Endodermal cell (in vitro differentiated cells): Measurements from ENCODE around the gene WSB1. TPM values are rescaled to one million over a fixed set of nuclear protein-coding genes. Genes with fewer than 3 reads are reported as not detected.

Experiments used
- DNase-seq: peaks from one replicate; pipeline ENCODE4 v3.0.0-alpha.2; 2017
- H3K27ac ChIP-seq: 2 replicates; pipeline ENCODE4 v1.5.1; 2013; ENCODE audit warnings: mild to moderate bottlenecking, low read depth, low read length, moderate library complexity
- H3K27me3 ChIP-seq: 2 replicates; pipeline ENCODE4 v1.6.1; 2013; ENCODE audit warnings: mild to moderate bottlenecking, low read length, moderate library complexity; ENCODE audit not compliant: insufficient read depth, control insufficient read depth, poor library complexity, severe bottlenecking
- H3K36me3 ChIP-seq: 2 replicates; pipeline ENCODE4 v1.7.0; 2013; ENCODE audit warnings: mild to moderate bottlenecking, low read length, moderate library complexity; ENCODE audit not compliant: control insufficient read depth, insufficient read depth
- H3K4me1 ChIP-seq: one replicate; pipeline ENCODE4 v1.7.0; 2013; ENCODE audit warnings: low read length; ENCODE audit not compliant: control insufficient read depth, insufficient read depth
- H3K4me3 ChIP-seq: 2 replicates; pipeline ENCODE4 v1.5.1; 2013; ENCODE audit warnings: mild to moderate bottlenecking, low read length, moderate library complexity
- H3K9ac ChIP-seq: 2 replicates; pipeline ENCODE4 v1.6.1; 2013; ENCODE audit warnings: mild to moderate bottlenecking, low read length, moderate library complexity; ENCODE audit not compliant: poor library complexity, severe bottlenecking; ENCODE audit errors: extremely low read depth
- H3K9me3 ChIP-seq: 2 replicates; pipeline ENCODE4 v1.6.1; 2013; ENCODE audit warnings: mild to moderate bottlenecking, low read length, moderate library complexity; ENCODE audit not compliant: control insufficient read depth
- H3K27ac Mint-ChIP-seq: 2 replicates; pipeline ENCODE4 v1.8.0; 2020; ENCODE audit warnings: mixed read lengths
- H3K27me3 Mint-ChIP-seq: 2 replicates; pipeline ENCODE4 v1.8.0; 2021; ENCODE audit warnings: mild to moderate bottlenecking, mixed read lengths; ENCODE audit not compliant: insufficient read depth
- H3K36me3 Mint-ChIP-seq: 2 replicates; pipeline ENCODE4 v1.8.0; 2020; ENCODE audit warnings: low read depth, mixed read lengths
- H3K4me1 Mint-ChIP-seq: 2 replicates; pipeline ENCODE4 v1.8.0; 2020; ENCODE audit warnings: mixed read lengths
- H3K4me3 Mint-ChIP-seq: 2 replicates; pipeline ENCODE4 v1.8.0; 2020; ENCODE audit warnings: mild to moderate bottlenecking, moderate library complexity, mixed read lengths
- H3K9me3 Mint-ChIP-seq: 2 replicates; pipeline ENCODE4 v1.8.0; 2020; ENCODE audit warnings: mild to moderate bottlenecking, mixed read lengths
- WGBS, 2 experiments: methylation state at CpG; one replicate each; pipeline versions ENCODE4 v1.1.5 to v1.1.7; 2013; ENCODE audit warnings: missing lambda C conversion rate in 2 of 2, mixed read lengths in 1 of 2; ENCODE audit not compliant: insufficient coverage in 1 of 2, insufficient read length in 1 of 2; 5-methylcytosine and 5-hydroxymethylcytosine counted together
- total RNA-seq, 2 donors: library from RNA; stranded (reverse); fragmentation: NEBNext Ultra II Directional in 1 of 2; extraction: Animal tissue kit (Norgen Biotek cat#: 25700) in 1 of 2; gene quantifications; 2 replicates in 1 of 2; 3 replicates in 1 of 2; pipeline ENCODE4 v1.2.1, GENCODE V29; 2021
- TF ChIP-seq, protein P1 (sequence below): fragments of 200-600 bp; sonication (generic); conservative IDR thresholded peaks from 2 replicates; pipeline ENCODE4 v1.5.0; 2021; ENCODE audit warnings: antibody characterized with exemption, mild to moderate bottlenecking

The WSB1 gene
- total RNA-seq, 2 donors from 2014 or later = 236 to 270 TPM

DNA sequence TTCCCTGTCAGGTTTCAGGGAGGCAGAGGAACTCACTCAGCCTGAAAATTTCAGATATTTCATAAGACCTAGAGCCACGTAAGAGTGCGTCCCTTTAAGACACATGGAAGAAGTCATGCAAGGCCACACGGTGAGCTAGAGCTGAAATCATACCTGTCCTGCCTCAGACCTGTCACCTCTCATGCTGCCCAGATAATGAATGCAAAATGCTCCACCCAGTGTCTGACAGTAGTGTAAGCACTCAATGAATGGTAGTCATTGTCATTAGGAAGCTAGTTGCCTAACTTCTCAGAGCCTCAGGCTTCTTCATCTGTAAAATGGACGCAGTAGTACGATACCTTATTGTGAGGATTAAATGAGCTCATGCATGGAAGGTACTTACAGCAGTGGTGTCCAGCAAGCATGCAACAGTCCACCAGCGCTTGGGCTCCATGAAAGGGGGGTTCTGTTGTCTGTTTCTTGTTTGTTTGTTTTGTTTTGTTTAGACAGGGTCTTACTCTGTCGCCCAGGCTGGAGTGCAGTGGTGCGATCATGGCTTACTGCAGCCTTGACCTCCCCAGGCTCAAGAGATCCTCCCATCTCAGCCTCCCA, 60.7 kb downstream of the WSB1 start:
- H3K27ac Mint-ChIP-seq = no peak overlapping the region
- Histone ChIP-seq H3K9ac (no peak overlapping the region), H3K4me3 (no peak overlapping the region), H3K9me3 (no peaks in the 10 kb centered on the region), H3K4me1 (no peaks in the 10 kb centered on the region), H3K27me3 (no peaks in the 10 kb centered on the region), H3K27ac (no peak overlapping the region), H3K36me3 (no peaks in the 10 kb centered on the region)
- H3K9me3 Mint-ChIP-seq = no peaks in the 10 kb centered on the region
- H3K4me1 Mint-ChIP-seq = peaks cover 6% of the 10 kb centered on the region
- WGBS, 2 experiments = 94 to 95% methylated on average over 8 of the region's 8 CpGs
- peaks cover 16% of the 10 kb centered on the region for H3K36me3 Mint-ChIP-seq
- DNase-seq = no peak
- peak overlapping the region; percentile 81 for H3K4me3 Mint-ChIP-seq
- TF ChIP-seq, protein P1, sequence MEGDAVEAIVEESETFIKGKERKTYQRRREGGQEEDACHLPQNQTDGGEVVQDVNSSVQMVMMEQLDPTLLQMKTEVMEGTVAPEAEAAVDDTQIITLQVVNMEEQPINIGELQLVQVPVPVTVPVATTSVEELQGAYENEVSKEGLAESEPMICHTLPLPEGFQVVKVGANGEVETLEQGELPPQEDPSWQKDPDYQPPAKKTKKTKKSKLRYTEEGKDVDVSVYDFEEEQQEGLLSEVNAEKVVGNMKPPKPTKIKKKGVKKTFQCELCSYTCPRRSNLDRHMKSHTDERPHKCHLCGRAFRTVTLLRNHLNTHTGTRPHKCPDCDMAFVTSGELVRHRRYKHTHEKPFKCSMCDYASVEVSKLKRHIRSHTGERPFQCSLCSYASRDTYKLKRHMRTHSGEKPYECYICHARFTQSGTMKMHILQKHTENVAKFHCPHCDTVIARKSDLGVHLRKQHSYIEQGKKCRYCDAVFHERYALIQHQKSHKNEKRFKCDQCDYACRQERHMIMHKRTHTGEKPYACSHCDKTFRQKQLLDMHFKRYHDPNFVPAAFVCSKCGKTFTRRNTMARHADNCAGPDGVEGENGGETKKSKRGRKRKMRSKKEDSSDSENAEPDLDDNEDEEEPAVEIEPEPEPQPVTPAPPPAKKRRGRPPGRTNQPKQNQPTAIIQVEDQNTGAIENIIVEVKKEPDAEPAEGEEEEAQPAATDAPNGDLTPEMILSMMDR = no peak
- no peaks in the 10 kb centered on the region for H3K27me3 Mint-ChIP-seq

DNA sequence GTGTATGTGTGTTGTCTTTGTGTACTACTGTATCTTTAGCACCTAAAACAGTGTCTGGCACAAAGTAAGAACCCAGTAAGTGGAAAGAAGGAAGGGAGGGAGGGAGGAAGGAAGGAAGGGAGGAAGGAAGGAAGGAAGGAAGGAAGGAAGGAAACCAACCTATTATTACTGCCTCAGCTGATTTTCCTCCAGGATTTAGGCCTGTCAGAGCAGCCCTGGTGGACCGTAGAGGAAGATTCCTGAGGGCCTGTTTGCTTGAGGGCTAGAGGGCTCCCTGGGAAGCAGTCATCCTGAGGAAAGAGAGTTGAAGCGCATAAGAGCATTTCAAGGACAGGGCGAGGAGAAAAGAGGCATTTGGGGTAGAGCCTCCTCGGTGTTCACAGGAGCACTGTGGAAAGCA, 61.5 kb downstream of the WSB1 start:
- H3K4me3 Mint-ChIP-seq = no peak overlapping the region
- no peaks in the 10 kb centered on the region for H3K9me3 Mint-ChIP-seq
- Histone ChIP-seq H3K36me3 (no peaks in the 10 kb centered on the region), H3K4me3 (no peak overlapping the region), H3K27ac (no peak overlapping the region), H3K9me3 (no peaks in the 10 kb centered on the region), H3K27me3 (no peaks in the 10 kb centered on the region), H3K4me1 (no peaks in the 10 kb centered on the region), H3K9ac (no peak overlapping the region)
- peaks cover 6% of the 10 kb centered on the region for H3K4me1 Mint-ChIP-seq
- H3K27ac Mint-ChIP-seq = no peak overlapping the region
- H3K27me3 Mint-ChIP-seq = no peaks in the 10 kb centered on the region
- 77 to 93% methylated on average over 3 to 4 of the region's 4 CpGs for WGBS, 2 experiments
- peaks cover 12% of the 10 kb centered on the region for H3K36me3 Mint-ChIP-seq
- peak; percentile 67 for DNase-seq
- TF ChIP-seq, protein P1 = peak; percentile 14

DNA sequence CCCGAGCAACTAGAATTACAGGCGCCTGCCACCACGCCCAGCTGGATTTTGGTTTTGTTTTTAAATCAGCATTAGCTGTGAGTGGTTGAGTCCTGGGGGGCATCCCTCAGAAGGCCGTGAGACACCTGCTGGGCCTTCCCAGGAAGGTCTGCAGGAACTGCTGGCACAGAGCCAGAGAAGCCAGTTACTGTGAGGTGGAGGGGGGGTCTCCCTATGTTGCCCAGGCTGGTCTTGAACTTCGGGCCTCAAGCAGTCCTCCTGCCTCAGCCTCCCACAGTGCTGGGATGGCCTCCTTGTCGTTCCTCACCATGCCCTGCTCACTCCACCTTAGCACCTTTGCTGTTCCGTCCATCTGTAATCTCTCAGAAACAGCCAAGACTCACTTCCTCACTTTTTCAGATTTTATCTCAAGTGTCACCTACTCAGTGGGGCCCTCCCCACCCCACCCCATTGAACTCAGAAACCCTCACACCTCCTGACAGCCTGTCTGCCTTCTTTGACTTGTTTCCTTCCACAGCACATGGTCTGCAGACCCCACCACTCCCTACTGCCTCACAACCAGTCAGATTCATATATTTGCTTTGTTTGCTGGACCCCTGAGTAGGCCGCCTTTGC, 62.3 kb downstream of the WSB1 start:
- Histone ChIP-seq H3K27me3 (no peaks in the 10 kb centered on the region), H3K36me3 (no peaks in the 10 kb centered on the region), H3K27ac (no peak overlapping the region), H3K9me3 (no peaks in the 10 kb centered on the region), H3K4me3 (no peak overlapping the region), H3K9ac (no peak overlapping the region), H3K4me1 (no peaks in the 10 kb centered on the region)
- TF ChIP-seq, protein P1 = no peak
- no peak overlapping the region for H3K4me3 Mint-ChIP-seq
- H3K4me1 Mint-ChIP-seq = peaks cover 6% of the 10 kb centered on the region
- WGBS, 2 experiments = 91 to 92% methylated on average over 8 of the region's 8 CpGs
- H3K36me3 Mint-ChIP-seq = peaks cover 9% of the 10 kb centered on the region
- DNase-seq = no peak
- no peak overlapping the region for H3K27ac Mint-ChIP-seq
- H3K27me3 Mint-ChIP-seq = no peaks in the 10 kb centered on the region
- no peaks in the 10 kb centered on the region for H3K9me3 Mint-ChIP-seq
